GM19023 (cell line): Measurements from ENCODE around the gene HLA-DRB1.
A peak's percentile ranks its signal among the peaks of the same experiment; 100 is the strongest.
"Not testable (repeated sequence)": the region's sequence is repeated elsewhere in the genome, so short reads cannot be mapped to it uniquely, and the experiment has no call there.

ENCODE experiments used
- ATAC-seq: cut with Tn5 transposase; IDR thresholded peaks from one replicate; pipeline ENCODE4 v1.9.1; 2021; ENCODE audit warnings: mild to moderate bottlenecking, moderate library complexity; ENCODE audit not compliant: unreplicated experiment

Gene HLA-DRB1

GRCh38 chr6:32589596-32590449, at the start of gene HLA-DRB1:
HLA-DRB1 (minus strand) TSS chr6:32589848; CDS start chr6:32589742, 106 bp downstream.
- peak; percentile 95 for ATAC-seq

GRCh38 chr6:32638532-32639219, 49.0 kb upstream of the HLA-DRB1 start:
- no peak for ATAC-seq

DNA sequence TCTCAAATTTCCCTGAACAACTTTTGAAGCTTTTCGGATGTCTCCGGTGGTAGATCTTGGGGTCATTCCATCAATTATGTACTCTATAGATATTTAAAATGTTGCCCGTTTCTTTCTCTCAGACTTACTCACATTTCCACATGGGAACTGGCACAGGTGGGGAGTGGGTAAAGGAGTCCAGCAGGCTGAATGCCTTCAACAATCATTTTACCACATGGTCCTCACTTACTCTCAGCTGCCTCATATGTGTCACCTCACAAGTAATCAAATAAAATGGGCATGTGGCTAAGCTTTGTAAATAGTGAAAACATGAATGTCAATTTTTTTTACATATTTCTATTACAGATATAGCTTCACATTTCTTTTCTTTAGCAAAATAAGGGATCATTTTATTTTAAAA, 48.2 kb upstream of the HLA-DRB1 start:
- ATAC-seq = no peak

GRCh38 chr6:32637219-32637880, 47.7 kb upstream of the HLA-DRB1 start, which contains the start of gene HLA-DQA1:
HLA-DQA1 (plus strand) TSS chr6:32637406; CDS start chr6:32637459, 53 bp downstream.
- peak; percentile 77 for ATAC-seq

DNA sequence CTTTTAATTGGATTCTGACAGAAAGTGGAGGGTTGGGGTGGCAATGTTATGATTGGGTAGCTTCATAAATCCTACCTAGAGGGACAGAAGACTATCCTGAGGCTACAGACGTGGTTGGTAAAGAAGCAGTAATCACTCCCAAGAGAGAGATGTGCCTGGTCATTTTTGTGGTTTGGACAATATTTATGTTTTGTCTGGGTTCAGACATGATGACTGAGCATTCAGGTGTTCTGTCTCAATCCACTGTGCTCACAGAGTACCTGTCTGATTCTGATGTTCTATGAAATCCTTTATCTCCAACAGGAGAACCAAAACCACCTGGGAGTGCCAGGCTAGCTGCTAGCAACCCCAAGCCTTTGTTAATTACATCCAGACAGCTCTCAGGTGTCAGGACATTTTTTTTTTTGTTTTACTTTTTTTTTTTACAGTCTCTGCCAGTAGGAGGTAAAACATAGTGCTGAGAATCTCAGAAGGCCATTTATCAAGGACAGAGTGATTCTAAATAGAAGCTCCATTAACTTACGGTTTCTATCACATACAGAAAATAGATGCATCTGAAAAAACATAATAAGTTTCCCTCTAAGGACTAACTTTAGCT, 46.0 kb upstream of the HLA-DRB1 start:
- no peak for ATAC-seq

GRCh38 chr6:32629793-32630192, 40.1 kb upstream of the HLA-DRB1 start:
- ATAC-seq = not testable (repeated sequence)

DNA sequence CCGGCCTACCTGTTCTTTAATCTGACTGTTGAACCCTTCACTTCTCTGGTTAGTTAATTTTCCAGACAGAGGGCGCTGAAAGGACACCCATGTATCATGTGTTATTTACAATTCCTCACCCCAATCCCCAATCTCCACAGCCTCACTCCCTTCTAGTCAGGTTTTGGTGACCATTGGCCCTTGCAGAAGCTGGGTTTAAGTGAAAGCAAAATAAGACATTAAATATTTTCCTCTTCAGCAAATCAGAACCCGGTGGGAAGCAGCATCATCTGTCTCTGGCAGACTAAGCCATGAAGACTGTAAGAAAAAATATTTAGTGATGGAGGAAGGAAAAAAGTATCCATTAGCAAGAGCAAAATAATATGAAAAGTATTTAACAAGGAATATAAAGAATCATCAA, 38.2 kb upstream of the HLA-DRB1 start:
- ATAC-seq = no peak

DNA sequence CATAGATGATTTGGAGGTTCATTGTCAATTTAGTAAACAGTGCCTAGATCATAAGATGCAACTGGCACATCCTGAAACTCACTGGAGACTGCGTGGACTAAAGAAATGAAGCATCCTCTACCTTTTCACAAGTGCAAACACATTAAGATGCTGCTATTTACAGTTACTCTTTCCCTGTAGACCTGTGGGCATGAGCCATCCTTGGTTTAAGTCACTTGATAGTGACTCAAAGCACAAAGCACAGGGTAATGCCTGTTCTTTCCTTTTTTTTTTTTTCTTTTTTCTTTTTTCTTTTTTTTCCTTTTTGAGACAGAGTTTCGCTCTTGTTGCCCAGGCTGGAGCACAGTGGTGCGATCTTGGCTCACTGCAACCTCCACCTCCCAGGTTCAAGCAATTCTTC, 37.6 kb upstream of the HLA-DRB1 start:
- ATAC-seq = no peak

- no peak for ATAC-seq
These were observed 35.5 kb upstream of the HLA-DRB1 start for GRCh38 chr6:32625137-32625536.

- ATAC-seq = no peak
These were observed 34.9 kb upstream of the HLA-DRB1 start for GRCh38 chr6:32624565-32624964.

- no peak for ATAC-seq
These were observed 34.0 kb upstream of the HLA-DRB1 start for GRCh38 chr6:32623693-32624092.

GRCh38 chr6:32622545-32623401, 33.1 kb upstream of the HLA-DRB1 start:
- ATAC-seq = peak; percentile 75

DNA sequence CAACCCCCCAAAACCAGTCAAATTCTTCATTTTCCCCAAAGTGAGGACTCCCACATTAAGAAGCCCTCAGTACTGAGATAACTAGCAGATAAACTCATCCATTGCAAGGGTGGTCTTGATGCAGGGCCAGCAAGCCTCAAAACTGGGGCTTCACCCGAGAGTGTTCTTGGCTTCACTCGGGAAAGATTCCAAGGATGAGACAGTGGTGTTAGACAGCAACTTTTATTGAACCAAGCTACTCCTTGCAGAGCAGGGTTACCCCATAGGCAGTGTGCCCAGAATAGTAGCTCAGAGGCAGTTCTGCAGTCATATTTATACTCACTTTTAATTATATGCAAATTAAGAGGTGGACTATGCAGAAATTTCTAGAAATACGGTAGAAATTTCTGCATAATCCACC, 31.7 kb upstream of the HLA-DRB1 start:
- ATAC-seq = no peak

DNA sequence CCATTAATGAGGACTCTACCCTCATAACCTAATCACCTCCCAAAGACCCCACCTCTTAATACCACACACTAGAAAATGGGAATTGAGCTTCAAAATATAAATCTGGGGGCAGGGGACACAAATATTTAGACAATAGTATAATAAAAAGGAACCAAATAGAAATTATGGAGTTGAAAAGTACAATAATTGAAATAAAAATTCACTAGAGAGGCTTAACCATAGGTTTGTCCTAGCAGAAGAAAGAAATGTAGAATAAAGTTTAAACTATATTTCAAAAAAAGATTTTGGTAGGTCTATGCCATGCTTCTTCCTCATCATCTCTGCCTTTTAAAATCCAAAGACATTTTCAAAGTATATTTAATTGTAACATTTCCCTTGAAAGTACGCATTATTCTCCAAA, 28.1 kb upstream of the HLA-DRB1 start:
- ATAC-seq = no peak

DNA sequence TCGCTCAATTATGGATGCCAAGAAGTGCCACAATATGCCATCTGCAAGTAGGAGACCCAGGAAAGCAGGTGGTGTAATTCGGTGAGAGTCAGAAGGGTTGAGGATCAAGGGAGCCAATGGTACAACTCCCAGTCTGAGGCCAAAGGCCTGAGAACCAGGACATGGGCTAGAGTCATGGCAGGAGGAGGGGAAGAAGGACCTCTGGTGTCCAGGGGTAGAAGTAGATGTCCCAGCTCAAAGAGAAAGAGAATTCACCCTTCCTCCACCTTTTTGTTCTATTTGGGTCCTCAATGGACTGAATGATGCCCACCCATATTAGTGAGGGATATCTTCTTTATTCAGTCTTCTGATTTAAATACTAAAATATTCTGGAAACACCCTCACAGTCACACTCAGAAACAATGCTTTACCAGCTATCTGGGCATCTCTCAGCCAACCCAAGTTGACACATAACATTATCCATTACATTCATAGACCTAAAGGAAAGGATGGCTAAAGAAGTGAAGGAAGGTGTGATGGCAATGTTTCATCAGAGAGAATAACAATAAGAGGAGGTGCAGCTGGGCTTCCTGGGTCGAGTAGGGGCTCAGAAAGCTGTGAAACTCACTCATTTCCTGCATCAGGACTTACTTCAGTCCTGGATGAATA, 26.4 kb upstream of the HLA-DRB1 start:
- ATAC-seq = no peak

GRCh38 chr6:32614366-32615081, 24.9 kb upstream of the HLA-DRB1 start:
- ATAC-seq = no peak

DNA sequence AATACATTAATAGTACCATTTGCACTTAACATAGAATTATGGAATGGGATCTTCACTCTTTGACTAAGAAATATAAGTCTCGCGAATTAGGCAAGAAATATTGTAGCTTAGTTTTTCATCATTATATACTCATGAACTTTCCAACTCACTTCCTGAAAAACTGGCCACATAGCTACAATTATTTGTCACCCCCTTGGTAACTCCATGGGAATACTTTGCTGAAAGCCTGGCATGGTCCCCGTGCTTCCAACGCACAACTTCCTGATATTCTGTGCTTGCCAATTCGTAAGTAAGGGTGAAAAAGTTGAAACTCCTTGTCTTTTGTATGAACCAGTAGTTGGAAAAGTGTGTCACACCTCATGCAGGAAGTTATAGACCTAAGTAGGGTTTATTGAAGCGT, 23.8 kb upstream of the HLA-DRB1 start:
- ATAC-seq = no peak

DNA sequence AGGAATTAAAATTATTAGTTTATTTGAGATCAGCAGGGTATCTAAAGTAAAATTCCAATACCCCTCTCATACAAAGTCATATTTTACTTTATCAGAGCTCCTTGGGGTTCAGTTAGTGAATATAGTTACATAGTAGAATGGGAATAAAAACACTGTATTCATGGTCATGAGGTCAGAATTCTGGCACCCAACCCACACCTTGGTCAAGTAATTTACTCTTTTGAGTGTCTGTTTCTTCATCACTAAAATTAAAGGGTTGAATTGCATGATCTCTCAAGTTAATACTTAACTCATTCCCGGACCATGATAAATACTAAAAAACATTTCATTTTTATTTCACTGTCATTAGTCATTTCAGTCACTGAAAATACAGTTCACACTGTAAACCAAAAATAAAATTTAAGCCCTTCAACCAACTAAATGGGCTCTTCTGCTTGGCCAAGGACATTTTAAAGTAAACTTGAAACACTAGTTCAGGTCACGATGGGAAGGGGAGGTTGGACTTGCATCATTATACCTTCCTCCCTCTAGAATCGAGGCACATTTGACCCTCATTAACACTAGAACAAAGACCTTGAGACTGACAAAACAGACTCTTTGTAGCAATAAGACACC, 21.1 kb upstream of the HLA-DRB1 start:
- no peak for ATAC-seq
